ENCODE measurements around the gene LEKR1.

The LEKR1 gene

GRCh38 chr3:157030712-157031111 lies 204.6 kb downstream of the LEKR1 start:
- no peak overlapping the region for H3K4me3 ChIP-seq (ENCODE audit: low read depth, low read length)
- DNase-seq (ENCODE audit: low read depth) = no peak
- TF ChIP-seq CTCF (IDR thresholded peaks at IDR 0.05; ENCODE audit: insufficient read depth, low read depth, low read length, missing control alignments) = no peak

- no peak for DNase-seq (ENCODE audit: low read depth)
- TF ChIP-seq CTCF (IDR thresholded peaks at IDR 0.05; ENCODE audit: insufficient read depth, low read depth, low read length, missing control alignments) = no peak
- H3K4me3 ChIP-seq (ENCODE audit: low read depth, low read length) = no peak overlapping the region
Measured at GRCh38 chr3:157033001-157033400, 206.8 kb downstream of the LEKR1 start.

GRCh38 chr3:157040456-157040855 lies 214.3 kb downstream of the LEKR1 start:
- no peak for TF ChIP-seq CTCF (IDR thresholded peaks at IDR 0.05; ENCODE audit: insufficient read depth, low read depth, low read length, missing control alignments)
- H3K4me3 ChIP-seq (ENCODE audit: low read depth, low read length) = no peak overlapping the region
- no peak for DNase-seq (ENCODE audit: low read depth)

GRCh38 chr3:157042226-157042625 lies 216.1 kb downstream of the LEKR1 start:
- no peak for TF ChIP-seq CTCF (IDR thresholded peaks at IDR 0.05; ENCODE audit: insufficient read depth, low read depth, low read length, missing control alignments)
- DNase-seq (ENCODE audit: low read depth) = no peak
- H3K4me3 ChIP-seq (ENCODE audit: low read depth, low read length) = no peak overlapping the region

GRCh38 chr3:157043771-157044170 lies 217.6 kb downstream of the LEKR1 start:
- TF ChIP-seq CTCF (IDR thresholded peaks at IDR 0.05; ENCODE audit: insufficient read depth, low read depth, low read length, missing control alignments) = no peak
- no peak for DNase-seq (ENCODE audit: low read depth)
- no peak overlapping the region for H3K4me3 ChIP-seq (ENCODE audit: low read depth, low read length)

GRCh38 chr3:157045238-157045850 lies 219.2 kb downstream of the LEKR1 start:
- DNase-seq (ENCODE audit: low read depth) = no peak
- TF ChIP-seq CTCF (IDR thresholded peaks at IDR 0.05; ENCODE audit: insufficient read depth, low read depth, low read length, missing control alignments) = no peak
- H3K4me3 ChIP-seq (ENCODE audit: low read depth, low read length) = no peak overlapping the region

GRCh38 chr3:157046520-157046919 lies 220.4 kb downstream of the LEKR1 start:
- DNase-seq (ENCODE audit: low read depth) = no peak
- no peak overlapping the region for H3K4me3 ChIP-seq (ENCODE audit: low read depth, low read length)
- TF ChIP-seq CTCF (IDR thresholded peaks at IDR 0.05; ENCODE audit: insufficient read depth, low read depth, low read length, missing control alignments) = no peak
